Measurements from ENCODE around the gene ANAPC4.

The ANAPC4 gene

GRCh38 chr4:25379591-25379990 is 2.5 kb downstream of the ANAPC4 start:
- TF ChIP-seq CTCF (IDR thresholded peaks at IDR 0.05; ENCODE audit: low read depth, low read length): no peak
- no peak for DNase-seq (ENCODE audit: extremely low read depth, low read depth)

GRCh38 chr4:25383647-25384046 is 6.6 kb downstream of the ANAPC4 start:
- TF ChIP-seq CTCF (IDR thresholded peaks at IDR 0.05; ENCODE audit: low read depth, low read length): no peak
- DNase-seq (ENCODE audit: extremely low read depth, low read depth): no peak

GRCh38 chr4:25386926-25387325 is 9.9 kb downstream of the ANAPC4 start:
- no peak for TF ChIP-seq CTCF (IDR thresholded peaks at IDR 0.05; ENCODE audit: low read depth, low read length)
- no peak for DNase-seq (ENCODE audit: extremely low read depth, low read depth)

- TF ChIP-seq CTCF (IDR thresholded peaks at IDR 0.05; ENCODE audit: low read depth, low read length): no peak
These were observed 20.2 kb downstream of the ANAPC4 start for GRCh38 chr4:25397305-25397704.

GRCh38 chr4:25399510-25399909 is 22.4 kb downstream of the ANAPC4 start:
- no peak for DNase-seq (ENCODE audit: extremely low read depth, low read depth)
- no peak for TF ChIP-seq CTCF (IDR thresholded peaks at IDR 0.05; ENCODE audit: low read depth, low read length)

More at GRCh38 chr4:25397305-25397704, 20.2 kb downstream of the ANAPC4 start:
- DNase-seq (ENCODE audit: extremely low read depth, low read depth): no peak

GRCh38 chr4:25401066-25401465 is 24.0 kb downstream of the ANAPC4 start:
- DNase-seq (ENCODE audit: extremely low read depth, low read depth): no peak
- no peak for TF ChIP-seq CTCF (IDR thresholded peaks at IDR 0.05; ENCODE audit: low read depth, low read length)

- no peak for TF ChIP-seq CTCF (IDR thresholded peaks at IDR 0.05; ENCODE audit: low read depth, low read length)
These were observed 25.5 kb downstream of the ANAPC4 start for GRCh38 chr4:25402521-25402920.

More at GRCh38 chr4:25402521-25402920, 25.5 kb downstream of the ANAPC4 start:
- no peak for DNase-seq (ENCODE audit: extremely low read depth, low read depth)

Data from AG09319 (cell line).